CD4-positive, alpha-beta T cell treated with Interleukin-6 at 100 ng/mL for 8 hours (primary cell): Measurements from ENCODE around the gene TFIP11.

Source experiments
- DNase-seq: peaks from one replicate; pipeline ENCODE4 v3.0.0-alpha.2; 2020; ENCODE audit warnings: mixed read lengths, low spot score

The TFIP11 gene

DNA sequence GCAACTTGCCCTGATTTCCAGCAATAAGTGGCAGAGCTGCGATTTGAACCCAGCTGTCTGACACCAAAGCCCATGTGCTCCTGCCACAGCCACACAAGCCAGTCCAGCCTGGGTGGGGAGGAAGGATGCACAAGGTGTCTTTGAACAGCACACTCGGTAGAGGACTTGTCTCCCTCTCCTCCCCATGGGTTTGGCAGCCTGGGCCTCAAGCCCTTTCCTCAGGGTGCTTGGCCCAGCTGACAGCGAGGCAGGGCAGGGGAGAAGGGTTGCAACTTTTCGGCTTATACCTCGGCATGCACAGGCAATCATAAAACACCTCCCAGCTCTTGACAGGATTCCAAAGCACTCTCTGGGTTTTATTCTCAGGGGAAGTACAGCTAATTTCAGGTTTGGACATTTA lies 63.9 kb downstream of the TFIP11 start:
- DNase-seq = no peak

DNA sequence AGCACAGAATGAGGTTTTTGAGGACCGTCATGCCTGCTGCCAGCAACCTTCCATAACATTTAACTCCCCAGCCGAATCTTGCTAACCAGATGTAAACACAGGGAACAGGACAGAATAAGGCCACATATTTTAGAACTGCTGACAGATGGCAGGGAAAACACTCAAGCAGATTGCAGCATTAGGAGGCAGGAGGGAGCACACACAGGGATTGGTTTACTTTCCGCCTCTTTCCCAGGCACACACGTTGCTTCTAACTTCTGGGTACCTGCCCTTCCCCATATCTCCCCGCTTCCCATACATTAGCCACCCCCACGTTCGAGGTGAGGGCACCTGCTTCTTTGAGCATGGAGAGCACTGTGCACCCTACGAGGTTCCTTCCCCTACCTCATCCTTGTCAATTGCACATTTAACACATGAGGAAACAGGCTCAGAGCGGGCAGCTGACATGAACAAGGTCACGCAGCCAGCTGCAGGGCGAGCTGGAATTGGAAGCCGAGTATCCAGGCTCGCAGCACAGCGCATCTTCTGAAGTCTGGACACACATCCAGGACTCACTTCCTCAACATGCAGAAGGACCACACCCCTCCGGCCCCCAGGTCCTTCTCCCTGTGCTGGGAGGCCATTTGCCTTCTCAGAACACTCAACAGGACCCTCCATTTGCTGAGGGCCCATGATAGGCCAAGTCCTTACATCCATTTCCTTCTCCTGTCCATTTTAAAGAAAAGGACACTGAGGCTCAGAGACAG lies 64.5 kb downstream of the TFIP11 start:
- no peak for DNase-seq

DNA sequence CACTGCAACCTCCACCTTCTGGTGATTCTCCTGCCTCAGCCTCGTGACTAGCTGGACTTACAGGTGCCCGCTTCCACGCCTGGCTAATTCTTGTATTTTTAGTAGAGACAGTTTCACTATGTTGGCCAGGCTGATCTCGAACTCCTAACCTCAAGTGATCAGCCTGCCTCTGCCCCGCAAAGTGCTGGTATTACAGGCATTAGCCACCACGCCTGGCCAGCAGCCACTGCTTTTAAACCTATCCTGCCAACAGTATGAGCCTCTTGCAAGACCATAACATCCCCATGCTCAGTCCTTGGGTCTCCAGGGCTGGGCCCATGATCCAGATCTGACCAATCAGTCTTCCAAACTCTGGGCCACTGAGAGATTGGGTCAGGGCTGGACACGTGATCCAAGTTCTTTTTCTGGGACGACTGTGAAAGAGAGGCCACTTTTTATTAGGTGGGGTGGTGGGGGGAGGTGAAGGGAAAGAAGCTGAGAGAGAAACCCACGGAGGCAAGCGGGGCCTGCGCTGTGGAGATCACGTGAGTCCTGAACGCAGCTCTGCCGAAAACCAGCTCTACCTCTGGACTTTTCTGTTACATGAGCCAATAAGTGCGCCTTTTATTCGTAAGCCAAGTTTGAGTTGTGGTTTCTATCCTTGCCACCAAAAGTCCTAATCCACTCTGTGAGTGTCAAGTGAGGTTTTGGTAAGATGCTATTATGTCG lies 65.3 kb downstream of the TFIP11 start:
- no peak for DNase-seq

DNA sequence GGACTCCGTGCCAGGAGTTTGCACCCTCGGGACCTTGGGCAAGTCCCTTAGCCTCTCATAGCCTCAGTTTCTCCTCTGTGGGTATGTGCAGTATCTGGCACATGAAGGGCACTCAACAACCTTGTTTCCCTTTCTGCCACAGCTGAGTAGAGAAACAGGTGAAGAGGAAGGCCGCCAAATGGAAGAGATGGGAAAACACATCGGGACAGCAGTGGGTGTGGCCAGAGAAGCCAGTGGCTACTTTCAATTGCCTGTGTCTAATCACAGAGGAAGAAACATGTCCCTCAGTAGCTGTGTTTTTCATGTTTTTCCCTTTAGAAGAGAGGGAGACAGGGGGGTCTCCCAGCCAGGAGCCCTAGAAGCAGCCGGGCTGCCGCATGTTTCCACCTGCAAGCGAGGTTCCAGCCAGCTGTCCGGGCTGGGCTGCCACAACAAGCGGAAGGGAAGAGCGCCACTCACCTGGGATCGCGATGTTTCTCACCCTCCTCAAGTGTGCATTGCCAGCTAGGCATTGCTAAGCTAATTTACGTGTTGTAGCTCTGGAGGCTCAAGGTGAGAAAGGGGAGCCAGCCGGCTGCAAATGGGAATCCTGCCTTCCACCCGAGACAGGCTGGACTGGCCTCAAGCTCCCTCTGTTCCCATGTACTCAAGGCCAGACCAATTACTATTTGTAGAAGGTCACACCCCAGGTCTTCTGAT lies 66.5 kb downstream of the TFIP11 start:
- no peak for DNase-seq

DNA sequence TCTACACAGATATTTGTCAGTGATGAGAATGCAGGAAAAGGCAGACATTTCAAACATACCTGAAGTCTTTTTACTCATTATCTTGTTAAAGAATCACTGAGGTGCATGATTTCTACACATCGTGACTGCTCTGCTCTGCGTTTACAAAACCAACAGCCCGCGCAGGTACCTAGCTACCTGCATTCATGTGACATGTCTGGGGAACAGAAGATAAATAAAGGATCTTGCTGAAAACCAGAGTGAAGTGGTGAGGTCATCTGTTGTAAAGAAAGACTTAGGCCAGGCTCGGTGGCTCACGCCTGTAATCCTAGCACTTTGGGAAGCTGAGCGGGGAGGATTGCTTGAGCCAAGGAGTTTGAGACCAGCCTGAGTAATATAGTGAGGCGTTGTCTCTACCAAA lies 67.5 kb downstream of the TFIP11 start:
- DNase-seq = no peak

DNA sequence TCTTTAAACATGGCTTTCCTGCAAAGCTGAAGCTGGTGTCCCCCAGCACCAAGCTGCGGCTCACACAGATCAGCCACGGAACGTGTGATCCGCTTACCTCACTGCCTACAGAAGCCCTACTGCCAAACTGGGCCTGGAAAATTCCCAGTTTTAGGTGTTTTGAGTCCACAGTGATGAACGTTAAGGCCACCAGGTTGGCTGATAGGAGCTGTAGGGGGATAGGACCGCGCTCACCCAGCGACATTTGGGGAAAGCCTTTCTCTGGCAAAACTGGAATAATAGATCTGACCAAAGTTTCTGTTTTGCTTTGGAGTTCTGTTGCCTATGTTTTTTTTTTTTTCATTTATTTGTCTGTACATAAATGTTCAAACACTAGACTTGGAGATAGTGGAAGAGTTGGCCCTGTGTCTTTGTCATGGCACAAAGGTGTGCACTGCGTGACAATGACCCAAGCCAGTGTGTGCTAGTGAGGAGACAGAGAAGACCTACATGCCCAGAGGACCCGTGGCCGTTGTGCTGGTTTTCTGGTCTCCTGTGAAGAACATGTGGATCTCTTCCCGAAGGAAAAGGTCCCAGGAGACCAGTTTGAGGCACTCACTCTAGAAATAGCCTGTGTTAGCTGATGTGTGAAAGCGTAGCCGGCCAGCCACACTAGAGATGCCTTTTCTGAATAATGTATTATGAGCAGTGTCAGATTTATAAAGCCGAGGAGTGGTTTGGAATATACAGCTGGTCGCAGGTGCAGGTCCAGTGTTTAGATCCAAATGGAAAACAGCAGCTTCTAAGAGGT lies 68.2 kb downstream of the TFIP11 start:
- no peak for DNase-seq

DNA sequence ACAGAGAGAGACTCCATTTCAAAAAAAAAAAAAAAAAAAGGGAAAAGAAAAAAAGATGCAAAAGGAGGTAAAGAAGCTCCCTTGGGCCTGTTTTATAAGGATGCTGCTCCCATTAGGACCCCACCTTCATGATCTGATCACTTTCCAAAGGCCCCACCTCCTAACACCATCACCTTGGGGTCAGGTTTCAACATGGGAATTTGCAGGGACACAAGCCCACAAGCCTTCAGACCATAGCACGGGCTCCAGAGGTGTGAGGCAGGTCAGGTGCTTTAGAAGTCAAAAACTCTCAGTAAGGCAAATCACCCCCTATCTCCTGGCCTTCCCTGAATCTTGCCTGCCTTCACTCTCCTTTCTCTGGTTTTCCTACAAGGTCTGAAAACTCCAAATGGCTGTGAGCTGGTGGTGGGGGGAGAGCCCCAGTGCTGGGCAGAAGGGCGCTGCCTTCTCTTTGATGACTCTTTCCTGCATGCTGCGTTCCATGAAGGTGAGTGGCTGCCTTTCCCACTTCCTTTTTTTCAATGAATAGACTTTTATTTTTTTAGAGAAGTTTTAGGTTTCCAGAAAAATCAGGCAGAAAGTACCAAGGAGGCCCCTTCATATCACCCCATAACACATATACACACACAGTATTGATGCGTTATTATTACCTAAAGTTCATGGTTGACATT lies 70.1 kb downstream of the TFIP11 start:
- DNase-seq = no peak
